Keratinocyte (primary cell): ENCODE data around the gene FGGY. TPM values are rescaled to one million over a fixed set of nuclear protein-coding genes. Genes with fewer than 3 reads are reported as not detected.

ENCODE experiments used
- DNase-seq: peaks from one replicate; pipeline ENCODE4 v3.0.0-alpha.2; 2011; ENCODE audit warnings: low read depth, missing footprints, low spot score
- FAIRE-seq: peaks from 2 replicates; lab custom pipeline; 2011; peaks lifted over from hg19 to GRCh38; lab: Jason Lieb, UNC
- H2AFZ ChIP-seq: 2 replicates; pipeline ENCODE4 v1.6.0; 2012; ENCODE audit warnings: low read length, control low read depth, inconsistent platforms; ENCODE audit not compliant: control insufficient read depth
- H3K27ac ChIP-seq: 2 replicates; pipeline ENCODE4 v1.5.1; 2011; ENCODE audit warnings: low read length; ENCODE audit not compliant: control insufficient read depth, insufficient read depth
- H3K27me3 ChIP-seq: 3 replicates; pipeline ENCODE4 v1.6.0; 2011; ENCODE audit warnings: low read length; ENCODE audit not compliant: control insufficient read depth, insufficient read depth; ENCODE audit errors: extremely low read depth
- H3K36me3 ChIP-seq, 2 experiments: 2 replicates in 1 of 2; 3 replicates in 1 of 2; pipeline ENCODE4 v1.5.1; 2011; ENCODE audit warnings: low read length in 2 of 2, mild to moderate bottlenecking in 1 of 2; ENCODE audit not compliant: control insufficient read depth in 2 of 2, insufficient read depth in 2 of 2; ENCODE audit errors: extremely low read depth in 1 of 2
- H3K4me1 ChIP-seq: 3 replicates; pipeline ENCODE4 v1.5.1; 2011; ENCODE audit warnings: low read length; ENCODE audit not compliant: control insufficient read depth, insufficient read depth; ENCODE audit errors: extremely low read depth
- H3K4me2 ChIP-seq: 3 replicates; pipeline ENCODE4 v1.6.0; 2011; ENCODE audit warnings: low read depth, low read length; ENCODE audit not compliant: control insufficient read depth, insufficient read depth; ENCODE audit errors: extremely low read depth
- H3K4me3 ChIP-seq, 3 experiments: fragments of 200-600 bp in 1 of 3; sonication (generic) in 1 of 3; 2 replicates in 2 of 3; 3 replicates in 1 of 3; pipeline ENCODE4 v1.5.1; 2011 to 2016; ENCODE audit warnings: low read length in 3 of 3, mild to moderate bottlenecking in 3 of 3, control low read depth in 2 of 3, inconsistent platforms in 1 of 3, low read depth in 1 of 3, mixed read lengths in 1 of 3, mixed run types in 1 of 3, moderate library complexity in 1 of 3; ENCODE audit not compliant: control insufficient read depth in 2 of 3, insufficient read depth in 2 of 3; ENCODE audit errors: extremely low read depth in 1 of 3
- H3K79me2 ChIP-seq: 2 replicates; pipeline ENCODE4 v1.6.0; 2012; ENCODE audit warnings: low read length; ENCODE audit not compliant: control insufficient read depth, insufficient read depth
- H3K9ac ChIP-seq: 3 replicates; pipeline ENCODE4 v1.6.0; 2011; ENCODE audit warnings: low read length; ENCODE audit not compliant: control insufficient read depth, insufficient read depth; ENCODE audit errors: extremely low read depth
- H3K9me1 ChIP-seq: 3 replicates; pipeline ENCODE4 v1.6.0; 2011; ENCODE audit warnings: low read length; ENCODE audit not compliant: control insufficient read depth, insufficient read depth; ENCODE audit errors: extremely low read depth
- H3K9me3 ChIP-seq: 2 replicates; pipeline ENCODE4 v1.5.1; 2012; ENCODE audit warnings: low read depth, low read length; ENCODE audit not compliant: control insufficient read depth
- H4K20me1 ChIP-seq: 3 replicates; pipeline ENCODE4 v1.6.0; 2011; ENCODE audit warnings: low read length; ENCODE audit not compliant: control insufficient read depth, insufficient read depth; ENCODE audit errors: extremely low read depth
- EZH2 ChIP-seq: IDR thresholded peaks from one replicate; pipeline ENCODE4 v1.6.1; 2012; ENCODE audit warnings: inconsistent platforms, mild to moderate bottlenecking, low read length, moderate library complexity
- dilution Hi-C: fragments of 300-500 bp; cut with MboI; formaldehyde crosslinking; loops from one replicate; pipeline ENCODE4 v1.7.0; 2020; ENCODE audit warnings: low sequenced_read_pairs; ENCODE audit not compliant: extremely low pct_ligation_motif_present
- polyA plus RNA-seq, 5 experiments: library from polyadenylated mRNA; depleted of rRNA in 3 of 5; stranded (reverse) in 3 of 5; stranded (forward) in 1 of 5; unstranded in 1 of 5; fragments of >200 nt; gene quantifications; 1 replicate in 1 of 5; 2 replicates in 3 of 5; 3 replicates in 1 of 5; pipeline versions ENCODE4 v1.2.1 to v1.2.3, GENCODE V29; 2011 to 2012; ENCODE audit warnings: missing spikeins in 2 of 5, low read depth in 1 of 5, low replicate concordance in 1 of 5
- TF ChIP-seq, protein P1 (sequence below), 3 experiments: IDR thresholded peaks in 1 of 3; conservative IDR thresholded peaks in 1 of 3; optimal IDR thresholded peaks in 1 of 3; 2 replicates in 2 of 3; 3 replicates in 1 of 3; pipeline versions ENCODE3 to v1.5.1; 2011; ENCODE audit warnings: low read length in 3 of 3, mild to moderate bottlenecking in 3 of 3, moderate library complexity in 2 of 3, control low read depth in 1 of 3, inconsistent platforms in 1 of 3; ENCODE audit not compliant: insufficient read depth in 2 of 3; ENCODE audit errors: extremely low read depth in 1 of 3

FGGY gene
- polyA plus RNA-seq, 1 donor (not counting 4 experiments of a cell fraction or from before 2014, with no cell fraction given), result 16.6 TPM

DNA sequence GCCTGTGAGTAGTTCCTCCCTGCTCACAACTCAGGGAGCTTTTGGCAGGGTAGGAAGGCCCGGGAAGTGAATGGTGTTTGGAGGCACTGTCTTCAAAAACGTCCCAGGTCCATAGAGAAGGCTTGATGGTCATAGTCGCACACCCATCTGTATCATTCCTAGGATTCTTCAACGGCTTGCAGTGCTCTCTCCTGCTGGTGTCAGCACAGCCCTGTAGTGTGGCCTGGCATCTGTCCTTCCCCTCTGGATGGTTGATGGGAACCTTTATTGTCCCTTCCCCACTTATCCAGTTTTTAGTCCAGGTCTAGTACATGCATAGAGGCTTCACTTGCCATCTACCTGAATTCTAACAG, 375.0 kb downstream of the FGGY start:
- FAIRE-seq (no peak), DNase-seq (no peak)
- peak overlapping the region; percentile 99 for H3K27ac ChIP-seq
- H3K4me1 ChIP-seq, result peaks cover 57% of the 10 kb centered on the region
- no peaks in the 10 kb centered on the region for H3K79me2 ChIP-seq
- H3K9me3 ChIP-seq, result no peaks in the 10 kb centered on the region
- no peaks in the 10 kb centered on the region for H3K36me3 ChIP-seq
- no peaks in the 10 kb centered on the region for H3K27me3 ChIP-seq
- H2AFZ ChIP-seq, result no peak overlapping the region
- no peak overlapping the region for H3K4me3 ChIP-seq
- TF ChIP-seq, protein P1, sequence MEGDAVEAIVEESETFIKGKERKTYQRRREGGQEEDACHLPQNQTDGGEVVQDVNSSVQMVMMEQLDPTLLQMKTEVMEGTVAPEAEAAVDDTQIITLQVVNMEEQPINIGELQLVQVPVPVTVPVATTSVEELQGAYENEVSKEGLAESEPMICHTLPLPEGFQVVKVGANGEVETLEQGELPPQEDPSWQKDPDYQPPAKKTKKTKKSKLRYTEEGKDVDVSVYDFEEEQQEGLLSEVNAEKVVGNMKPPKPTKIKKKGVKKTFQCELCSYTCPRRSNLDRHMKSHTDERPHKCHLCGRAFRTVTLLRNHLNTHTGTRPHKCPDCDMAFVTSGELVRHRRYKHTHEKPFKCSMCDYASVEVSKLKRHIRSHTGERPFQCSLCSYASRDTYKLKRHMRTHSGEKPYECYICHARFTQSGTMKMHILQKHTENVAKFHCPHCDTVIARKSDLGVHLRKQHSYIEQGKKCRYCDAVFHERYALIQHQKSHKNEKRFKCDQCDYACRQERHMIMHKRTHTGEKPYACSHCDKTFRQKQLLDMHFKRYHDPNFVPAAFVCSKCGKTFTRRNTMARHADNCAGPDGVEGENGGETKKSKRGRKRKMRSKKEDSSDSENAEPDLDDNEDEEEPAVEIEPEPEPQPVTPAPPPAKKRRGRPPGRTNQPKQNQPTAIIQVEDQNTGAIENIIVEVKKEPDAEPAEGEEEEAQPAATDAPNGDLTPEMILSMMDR (optimal IDR thresholded peaks at IDR 0.05 in 1 of 3, IDR thresholded peaks at IDR 0.05 in 1 of 3, conservative IDR thresholded peaks at IDR 0.05 in 1 of 3; ENCODE audit: extremely low read depth in 1 of 3, insufficient read depth in 2 of 3, low read length in 3 of 3), result no peak
- TF ChIP-seq EZH2, result no peak
- no peaks in the 10 kb centered on the region for H3K9me1 ChIP-seq
- H4K20me1 ChIP-seq, result no peaks in the 10 kb centered on the region
- no peak overlapping the region for H3K9ac ChIP-seq
- H3K4me2 ChIP-seq, result no peak overlapping the region
- dilution Hi-C loops, result no loop called here

DNA sequence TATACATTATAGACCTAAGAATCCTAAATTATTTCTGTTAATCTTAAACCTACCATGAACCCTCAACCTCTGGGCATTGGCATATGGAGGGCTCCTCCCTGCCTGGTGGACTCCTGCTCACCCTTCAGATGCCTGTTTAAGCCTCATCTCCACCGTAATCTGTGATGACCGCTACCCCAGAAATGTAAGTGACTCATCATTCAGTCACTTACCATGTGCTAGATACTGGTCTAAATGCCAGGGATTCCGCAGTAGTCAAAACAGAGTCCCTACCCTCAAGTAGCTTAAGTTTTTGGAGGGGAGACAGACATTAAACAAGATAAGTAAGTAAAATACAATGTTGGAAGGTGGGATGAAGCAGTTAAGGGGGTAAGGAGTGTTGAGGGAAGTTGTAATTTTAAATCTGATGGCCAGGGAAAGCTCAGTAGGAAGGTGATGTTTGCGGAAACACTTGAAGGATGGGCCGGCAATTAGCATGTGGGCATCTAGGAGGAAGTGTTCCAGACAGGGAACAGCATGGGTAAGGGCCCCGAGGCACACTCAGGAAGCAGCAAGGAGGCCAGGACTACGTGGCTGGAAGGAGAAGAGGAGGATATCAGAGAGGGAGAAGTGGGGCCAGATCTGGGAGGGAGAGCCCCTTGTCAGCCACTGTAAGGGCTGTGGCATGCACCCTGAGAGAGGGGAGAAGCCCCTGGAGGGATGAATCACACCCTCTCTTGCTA, 376.1 kb downstream of the FGGY start:
- Histone ChIP-seq H2AFZ (peak overlapping the region; percentile 81), H3K4me3 (peak overlapping the region in 2 of 3 experiments; percentile 48 to 53), H3K4me1 (peaks cover 57% of the 10 kb centered on the region), H3K9me3 (no peaks in the 10 kb centered on the region), H4K20me1 (no peaks in the 10 kb centered on the region), H3K9me1 (no peaks in the 10 kb centered on the region), H3K27me3 (no peaks in the 10 kb centered on the region), H3K4me2 (peak overlapping the region; percentile 89), H3K36me3 (no peaks in the 10 kb centered on the region), H3K27ac (peak overlapping the region; percentile 99), H3K79me2 (no peaks in the 10 kb centered on the region), H3K9ac (peak overlapping the region; percentile 85)
- dilution Hi-C loops, result no loop called here
- no peak for TF ChIP-seq EZH2
- TF ChIP-seq, protein P1 (optimal IDR thresholded peaks at IDR 0.05 in 1 of 3, IDR thresholded peaks at IDR 0.05 in 1 of 3, conservative IDR thresholded peaks at IDR 0.05 in 1 of 3; ENCODE audit: extremely low read depth in 1 of 3, insufficient read depth in 2 of 3, low read length in 3 of 3), result no peak
- FAIRE-seq (peak; percentile 98), DNase-seq (peak; percentile 91)
